ENCODE data around the gene PEX3.
"Not testable (repeated sequence)": the region's sequence is repeated elsewhere in the genome, so short reads cannot be mapped to it uniquely, and the experiment has no call there.

Gene PEX3

GRCh38 chr6:143507358-143508145, 56.9 kb downstream of the PEX3 start:
- DNase-seq, result no peak

- not testable (repeated sequence) for DNase-seq
Observed at GRCh38 chr6:143510326-143510725, 59.7 kb downstream of the PEX3 start.

- peak; percentile 77 for DNase-seq
Observed at GRCh38 chr6:143510991-143511891, 60.6 kb downstream of the PEX3 start, which contains the start of gene FUCA2. FUCA2 (minus strand) TSS chr6:143511720; CDS start chr6:143511634, 86 bp downstream.

- peak; percentile 41 for DNase-seq
Observed at GRCh38 chr6:143513410-143513809, 62.8 kb downstream of the PEX3 start.

- DNase-seq, result no peak
Observed at GRCh38 chr6:143515061-143515760, 64.6 kb downstream of the PEX3 start.

GRCh38 chr6:143515766-143516355, 65.3 kb downstream of the PEX3 start:
- no peak for DNase-seq

- DNase-seq, result no peak
Observed at GRCh38 chr6:143516690-143517446, 66.3 kb downstream of the PEX3 start.

GRCh38 chr6:143517447-143517773, 66.8 kb downstream of the PEX3 start:
- DNase-seq, result no peak

- no peak for DNase-seq
Observed at GRCh38 chr6:143522039-143522600, 71.5 kb downstream of the PEX3 start.

GRCh38 chr6:143525356-143525755, 74.8 kb downstream of the PEX3 start:
- DNase-seq, result no peak

GRCh38 chr6:143527677-143528076, 77.1 kb downstream of the PEX3 start:
- DNase-seq, result no peak

GRCh38 chr6:143528164-143528811, 77.7 kb downstream of the PEX3 start:
- no peak for DNase-seq

- peak; percentile 23 for DNase-seq
Observed at GRCh38 chr6:143529095-143529494, 78.5 kb downstream of the PEX3 start.

- peak; percentile 39 for DNase-seq
Observed at GRCh38 chr6:143531720-143532499, 81.3 kb downstream of the PEX3 start.

- DNase-seq, result no peak
Observed at GRCh38 chr6:143535189-143535614, 84.6 kb downstream of the PEX3 start.

GRCh38 chr6:143536461-143536865, 85.9 kb downstream of the PEX3 start:
- peak; percentile 68 for DNase-seq

- peak; percentile 80 for DNase-seq
Observed at GRCh38 chr6:143536866-143537691, 86.5 kb downstream of the PEX3 start.

- DNase-seq, result peak; percentile 26
Observed at GRCh38 chr6:143538374-143538773, 87.8 kb downstream of the PEX3 start.

GRCh38 chr6:143539106-143539505, 88.5 kb downstream of the PEX3 start:
- peak; percentile 42 for DNase-seq
